Measurements from ENCODE around the gene PRKAA2.

PRKAA2 gene

DNA sequence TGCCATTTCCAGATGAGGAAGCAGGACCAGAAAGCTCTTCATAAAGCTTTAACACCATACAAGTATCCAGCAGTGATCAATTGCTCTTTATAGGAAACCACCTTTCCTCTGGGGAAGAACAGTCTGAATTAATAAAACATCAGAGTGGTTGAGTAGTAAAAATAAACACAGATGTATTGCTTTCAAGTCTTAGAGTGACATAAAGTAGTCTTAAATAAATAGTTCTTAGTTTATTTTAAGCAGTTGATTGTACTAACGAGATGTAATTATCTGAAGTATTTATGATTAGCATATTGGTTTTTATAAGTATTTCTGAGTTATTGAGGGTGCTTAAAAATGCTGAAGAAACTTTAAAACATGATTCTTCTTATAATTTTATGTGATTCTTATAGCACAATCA, 67.0 kb downstream of the PRKAA2 start:
- no peak overlapping the region for H3K4me3 ChIP-seq (ENCODE audit: low read depth, low read length)
- TF ChIP-seq, protein P1, sequence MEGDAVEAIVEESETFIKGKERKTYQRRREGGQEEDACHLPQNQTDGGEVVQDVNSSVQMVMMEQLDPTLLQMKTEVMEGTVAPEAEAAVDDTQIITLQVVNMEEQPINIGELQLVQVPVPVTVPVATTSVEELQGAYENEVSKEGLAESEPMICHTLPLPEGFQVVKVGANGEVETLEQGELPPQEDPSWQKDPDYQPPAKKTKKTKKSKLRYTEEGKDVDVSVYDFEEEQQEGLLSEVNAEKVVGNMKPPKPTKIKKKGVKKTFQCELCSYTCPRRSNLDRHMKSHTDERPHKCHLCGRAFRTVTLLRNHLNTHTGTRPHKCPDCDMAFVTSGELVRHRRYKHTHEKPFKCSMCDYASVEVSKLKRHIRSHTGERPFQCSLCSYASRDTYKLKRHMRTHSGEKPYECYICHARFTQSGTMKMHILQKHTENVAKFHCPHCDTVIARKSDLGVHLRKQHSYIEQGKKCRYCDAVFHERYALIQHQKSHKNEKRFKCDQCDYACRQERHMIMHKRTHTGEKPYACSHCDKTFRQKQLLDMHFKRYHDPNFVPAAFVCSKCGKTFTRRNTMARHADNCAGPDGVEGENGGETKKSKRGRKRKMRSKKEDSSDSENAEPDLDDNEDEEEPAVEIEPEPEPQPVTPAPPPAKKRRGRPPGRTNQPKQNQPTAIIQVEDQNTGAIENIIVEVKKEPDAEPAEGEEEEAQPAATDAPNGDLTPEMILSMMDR (IDR thresholded peaks at IDR 0.05; ENCODE audit: insufficient read depth, low read depth, low read length, missing control alignments) = no peak
- no peak for DNase-seq (ENCODE audit: low read depth)

DNA sequence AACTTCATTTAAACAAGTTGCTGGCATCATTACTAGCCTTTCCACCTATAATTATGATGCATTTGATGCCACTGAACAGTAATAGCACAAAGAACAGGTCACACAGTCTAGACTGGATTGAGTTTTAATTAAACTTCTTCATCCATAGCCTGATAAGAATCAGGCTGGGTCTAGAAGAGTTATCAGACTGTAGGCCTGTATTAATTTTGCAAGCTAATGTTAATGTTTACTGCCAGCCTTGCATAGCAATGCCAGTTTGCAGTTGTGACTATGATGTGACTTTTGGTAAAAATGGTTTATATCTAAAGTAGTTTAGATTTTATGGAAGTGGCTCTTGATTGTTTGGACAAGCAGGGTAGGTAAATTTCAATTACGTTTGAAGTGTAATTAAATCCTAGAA, 68.0 kb downstream of the PRKAA2 start:
- no peak for DNase-seq (ENCODE audit: low read depth)
- H3K4me3 ChIP-seq (ENCODE audit: low read depth, low read length) = no peak overlapping the region
- TF ChIP-seq, protein P1 (IDR thresholded peaks at IDR 0.05; ENCODE audit: insufficient read depth, low read depth, low read length, missing control alignments) = no peak

DNA sequence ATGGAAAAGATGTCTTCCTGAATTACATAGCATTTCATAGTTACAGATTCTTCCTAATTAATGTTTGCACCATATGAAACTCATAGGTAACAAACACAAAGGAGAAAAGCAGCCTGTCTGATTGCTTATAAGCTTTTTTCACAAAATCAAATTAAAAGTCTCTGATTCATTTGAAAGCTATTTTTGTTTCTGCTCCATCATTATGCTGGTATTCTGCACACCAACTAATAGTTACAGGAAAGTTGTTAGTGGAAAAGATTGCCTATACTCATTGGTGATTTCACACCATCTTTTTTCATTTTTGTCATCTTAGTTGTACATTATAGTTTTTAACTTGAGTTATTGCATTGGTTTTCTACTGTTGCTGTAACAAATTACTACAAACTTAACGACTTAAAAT, 70.0 kb downstream of the PRKAA2 start:
- H3K4me3 ChIP-seq (ENCODE audit: low read depth, low read length) = no peak overlapping the region
- TF ChIP-seq, protein P1 (IDR thresholded peaks at IDR 0.05; ENCODE audit: insufficient read depth, low read depth, low read length, missing control alignments) = no peak
- no peak for DNase-seq (ENCODE audit: low read depth)

DNA sequence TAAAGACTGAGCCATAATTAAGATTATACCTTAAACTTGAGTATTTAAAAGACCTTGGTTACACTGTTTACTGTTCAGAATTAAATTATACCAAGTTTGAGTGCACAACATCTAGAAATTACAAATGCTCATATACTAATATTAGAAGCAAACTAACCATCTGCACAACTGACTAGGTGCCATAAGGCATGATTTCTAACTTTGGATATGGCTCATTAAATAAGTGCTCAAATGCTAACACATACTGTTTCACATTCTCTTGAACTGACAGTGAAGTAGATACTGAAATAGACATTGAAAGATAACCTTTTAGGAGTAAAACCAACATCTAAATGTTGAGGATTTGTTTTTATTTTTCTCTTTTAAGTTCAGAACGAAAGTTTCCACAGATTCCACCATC, 74.1 kb downstream of the PRKAA2 start:
- H3K4me3 ChIP-seq (ENCODE audit: low read depth, low read length) = no peak overlapping the region
- no peak for DNase-seq (ENCODE audit: low read depth)

DNA sequence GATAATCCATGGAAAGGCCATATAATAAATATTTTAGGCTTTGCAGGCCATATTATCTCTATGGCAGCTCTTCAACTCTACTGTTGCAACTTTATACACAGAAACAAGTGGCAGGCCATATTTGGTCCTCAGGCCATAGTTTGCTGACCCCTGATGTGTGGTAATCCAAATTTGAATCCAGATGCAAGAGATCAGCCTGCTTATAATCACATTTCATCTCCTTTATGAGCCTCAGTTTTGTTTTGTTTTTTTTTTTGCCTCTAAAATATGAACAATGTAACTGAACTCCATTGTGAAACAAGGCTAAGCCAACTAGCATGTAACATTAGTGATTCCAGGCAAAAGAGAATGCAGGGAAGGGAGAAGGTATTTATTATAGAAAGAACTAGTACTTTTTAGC, 81.6 kb downstream of the PRKAA2 start:
- no peak for DNase-seq (ENCODE audit: low read depth)
- H3K4me3 ChIP-seq (ENCODE audit: low read depth, low read length) = no peak overlapping the region
- TF ChIP-seq, protein P1 (IDR thresholded peaks at IDR 0.05; ENCODE audit: insufficient read depth, low read depth, low read length, missing control alignments) = no peak

More for the DNA sequence above, 74.1 kb downstream of the PRKAA2 start:
- TF ChIP-seq, protein P1 (IDR thresholded peaks at IDR 0.05; ENCODE audit: insufficient read depth, low read depth, low read length, missing control alignments) = no peak

DNA sequence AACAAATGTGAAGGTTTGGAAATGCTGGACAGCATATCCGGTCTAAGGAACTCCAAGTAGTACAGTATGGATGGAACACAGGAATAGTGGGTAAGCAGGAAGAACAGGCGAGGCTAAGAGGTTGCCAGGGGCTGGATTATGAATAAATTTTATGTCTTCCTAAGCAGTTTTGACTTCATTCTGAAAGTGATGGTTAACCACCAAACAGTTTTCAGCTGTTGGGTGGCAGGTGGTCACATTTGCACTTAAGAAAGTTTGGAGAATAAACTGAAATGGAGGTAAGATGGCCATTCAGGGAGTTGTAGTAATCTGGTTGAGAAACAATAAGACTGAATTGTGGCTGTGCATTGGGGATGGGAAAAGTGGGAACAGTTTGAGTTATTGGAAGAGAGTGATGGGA, 83.8 kb downstream of the PRKAA2 start:
- TF ChIP-seq, protein P1 (IDR thresholded peaks at IDR 0.05; ENCODE audit: insufficient read depth, low read depth, low read length, missing control alignments) = no peak
- no peak for DNase-seq (ENCODE audit: low read depth)
- H3K4me3 ChIP-seq (ENCODE audit: low read depth, low read length) = no peak overlapping the region

DNA sequence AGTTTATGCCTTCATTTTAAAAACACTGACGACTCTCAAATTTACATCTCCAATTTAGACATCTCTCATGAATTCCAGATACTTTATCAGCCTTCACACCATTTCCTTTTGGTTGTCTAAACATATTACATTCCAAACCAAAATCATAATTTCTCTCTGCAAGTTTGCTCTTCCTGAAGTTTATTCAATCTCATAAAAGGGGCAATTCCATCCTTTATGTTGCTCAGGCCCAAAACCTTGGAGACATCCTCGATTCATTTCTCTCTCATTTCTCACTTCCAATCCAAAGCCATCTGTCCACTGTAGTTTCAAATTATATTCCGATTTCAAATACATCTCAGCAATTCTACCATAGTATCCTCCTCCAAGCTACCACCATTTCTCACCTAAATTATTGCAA, 100.1 kb downstream of the PRKAA2 start:
- TF ChIP-seq, protein P1 (IDR thresholded peaks at IDR 0.05; ENCODE audit: insufficient read depth, low read depth, low read length, missing control alignments) = no peak

More for the DNA sequence above, 100.1 kb downstream of the PRKAA2 start:
- H3K4me3 ChIP-seq (ENCODE audit: low read depth, low read length) = no peak overlapping the region
- DNase-seq (ENCODE audit: low read depth) = no peak
